WTC11 (cell line): ENCODE results near the gene OGDH.

ENCODE experiments used
- ATF3 ChIP-seq: sonication (generic); formaldehyde crosslinking; conservative IDR thresholded peaks from 2 replicates; pipeline ENCODE4 v1.8.1; 2022; ENCODE audit warnings: mild to moderate bottlenecking, missing genetic modification reagents
- CREB1 ChIP-seq: sonication (generic); formaldehyde crosslinking; IDR thresholded peaks from 2 replicates; pipeline ENCODE4 v1.8.0; 2023; ENCODE audit warnings: mild to moderate bottlenecking, missing genetic modification reagents
- CREM ChIP-seq: sonication (generic); formaldehyde crosslinking; IDR thresholded peaks from 2 replicates; pipeline ENCODE4 v1.8.1; 2022; ENCODE audit warnings: mild to moderate bottlenecking, missing genetic modification reagents, moderate library complexity
- CTCF ChIP-seq: fragments of 200-600 bp; IDR thresholded peaks from 2 replicates; pipeline ENCODE4 v1.8.0; 2022; ENCODE audit warnings: antibody characterized with exemption
- E2F5 ChIP-seq: sonication (generic); formaldehyde crosslinking; IDR thresholded peaks from 2 replicates; pipeline ENCODE4 v1.8.1; 2022; ENCODE audit warnings: mild to moderate bottlenecking, moderate library complexity, missing genetic modification reagents
- FOXP1 ChIP-seq: sonication (generic); formaldehyde crosslinking; IDR thresholded peaks from 2 replicates; pipeline ENCODE4 v1.8.0; 2022; ENCODE audit warnings: missing genetic modification reagents, mild to moderate bottlenecking, moderate library complexity, borderline replicate concordance
- NR1H2 ChIP-seq: sonication (generic); formaldehyde crosslinking; IDR thresholded peaks from 2 replicates; pipeline ENCODE4 v1.9.0; 2021; ENCODE audit warnings: mild to moderate bottlenecking, moderate library complexity, missing genetic modification reagents
- USF2 ChIP-seq: sonication (generic); formaldehyde crosslinking; IDR thresholded peaks from 2 replicates; pipeline ENCODE4 v1.8.1; 2023; ENCODE audit warnings: mild to moderate bottlenecking, missing genetic modification reagents, moderate library complexity

- no peak for TF ChIP-seq NR1H2 (CRISPR knock-in tag)
- TF ChIP-seq E2F5 (CRISPR knock-in tag) = no peak
- TF ChIP-seq CREB1 (CRISPR knock-in tag) = no peak
- no peak for TF ChIP-seq CTCF
- TF ChIP-seq ATF3 (CRISPR knock-in tag) = no peak
- TF ChIP-seq CREM (CRISPR knock-in tag) = no peak
- no peak for TF ChIP-seq FOXP1 (CRISPR knock-in tag)
- no peak for TF ChIP-seq USF2
Measured at GRCh38 chr7:44736896-44737295, 130.5 kb downstream of the OGDH start.
